Neural progenitor cell (in vitro differentiated cells): Measurements from ENCODE around the gene IFFO2. TPM values are rescaled to one million over a fixed set of nuclear protein-coding genes. Genes with fewer than 3 reads are reported as not detected.

Experiments
- DNase-seq: peaks from one replicate; pipeline ENCODE4 v3.0.0-alpha.2; 2016; ENCODE audit warnings: low spot score
- H2AFZ ChIP-seq: fragments of 200-600 bp; sonication (generic); replicated peaks from 2 replicates; pipeline ENCODE4 v1.6.1; 2016; ENCODE audit warnings: antibody characterized with exemption
- H3F3A ChIP-seq: fragments of 200-600 bp; sonication (generic); 2 replicates; pipeline ENCODE4 v1.6.1; 2016; ENCODE audit warnings: antibody characterized with exemption, low read depth
- H3K27ac ChIP-seq: fragments of 200-600 bp; sonication (generic); 2 replicates; pipeline ENCODE4 v1.5.1; 2016; ENCODE audit warnings: mild to moderate bottlenecking
- H3K27me3 ChIP-seq: fragments of 200-600 bp; sonication (generic); 2 replicates; pipeline ENCODE4 v1.6.1; 2016; ENCODE audit warnings: mild to moderate bottlenecking, moderate library complexity
- H3K36me3 ChIP-seq: fragments of 200-600 bp; sonication (generic); 2 replicates; pipeline ENCODE4 v1.5.1; 2016
- H3K4me1 ChIP-seq: fragments of 200-600 bp; sonication (generic); 2 replicates; pipeline ENCODE4 v1.6.1; 2016; ENCODE audit warnings: mixed run types
- H3K4me2 ChIP-seq: fragments of 200-600 bp; sonication (generic); 2 replicates; pipeline ENCODE4 v1.6.1; 2016
- H3K4me3 ChIP-seq: fragments of 200-600 bp; sonication (generic); 2 replicates; pipeline ENCODE4 v1.5.1; 2016
- H3K79me2 ChIP-seq: fragments of 200-600 bp; sonication (generic); 2 replicates; pipeline ENCODE4 v1.6.1; 2016; ENCODE audit warnings: low read depth
- H3K9ac ChIP-seq: fragments of 200-600 bp; sonication (generic); 2 replicates; pipeline ENCODE4 v1.6.1; 2016
- H3K9me3 ChIP-seq: fragments of 200-600 bp; sonication (generic); 2 replicates; pipeline ENCODE4 v1.5.1; 2016; ENCODE audit warnings: low read depth
- H4K20me1 ChIP-seq: fragments of 200-600 bp; sonication (generic); 2 replicates; pipeline ENCODE4 v1.6.1; 2016; ENCODE audit warnings: low read depth
- H3K27ac Mint-ChIP-seq: 3 replicates; pipeline ENCODE4 v1.8.0; 2021; ENCODE audit warnings: mixed read lengths
- H3K27me3 Mint-ChIP-seq: 2 replicates; pipeline ENCODE4 v1.8.0; 2022; ENCODE audit warnings: low read depth, mild to moderate bottlenecking, inconsistent platforms, moderate library complexity, mixed read lengths; ENCODE audit not compliant: insufficient read depth
- H3K36me3 Mint-ChIP-seq: 3 replicates; pipeline ENCODE4 v1.8.0; 2021; ENCODE audit warnings: mixed read lengths
- H3K4me1 Mint-ChIP-seq: 3 replicates; pipeline ENCODE4 v1.8.0; 2021; ENCODE audit warnings: mixed read lengths
- H3K4me3 Mint-ChIP-seq: 3 replicates; pipeline ENCODE4 v1.8.0; 2021; ENCODE audit warnings: mild to moderate bottlenecking, moderate library complexity, mixed read lengths
- H3K9me3 Mint-ChIP-seq: 3 replicates; pipeline ENCODE4 v1.8.0; 2020; ENCODE audit warnings: mixed read lengths
- CTCF ChIP-seq: fragments of 200-600 bp; sonication (generic); IDR thresholded peaks from 2 replicates; pipeline ENCODE4 v1.5.1; 2017; ENCODE audit warnings: antibody characterized with exemption, mild to moderate bottlenecking
- EZH2 ChIP-seq: fragments of 200-600 bp; sonication (generic); IDR thresholded peaks from 2 replicates; pipeline ENCODE4 v1.6.1; 2017; ENCODE audit warnings: antibody characterized with exemption, mild to moderate bottlenecking, moderate library complexity
- EZH2phosphoT487 ChIP-seq: fragments of 200-600 bp; sonication (generic); IDR thresholded peaks from 2 replicates; pipeline ENCODE4 v1.6.1; 2017; ENCODE audit warnings: antibody characterized with exemption
- total RNA-seq: library from RNA; depleted of rRNA; stranded (reverse); fragments of >200 nt; gene quantifications from 2 replicates; pipeline ENCODE4 v1.2.3, GENCODE V29; 2015; ENCODE audit warnings: low replicate concordance

The IFFO2 gene
- total RNA-seq, 1 donor from 2014 or later, result 0.65 TPM

- H3K27ac ChIP-seq, result no peak overlapping the region
- no peak overlapping the region for H3K4me3 ChIP-seq
- H3K4me2 ChIP-seq, result peak overlapping the region; percentile 52
These were observed 34.8 kb downstream of the IFFO2 start for GRCh38 chr1:18921516-18922251.

GRCh38 chr1:18920931-18921330, 35.5 kb downstream of the IFFO2 start:
- no peaks in the 10 kb centered on the region for H3K27me3 ChIP-seq
- H3F3A ChIP-seq, result no peaks in the 10 kb centered on the region
- peaks cover 2% of the 10 kb centered on the region for H3K27me3 Mint-ChIP-seq
- no peak overlapping the region for H3K27ac ChIP-seq
- peaks cover 2% of the 10 kb centered on the region for H3K36me3 Mint-ChIP-seq
- no peak overlapping the region for H3K4me3 Mint-ChIP-seq
- H4K20me1 ChIP-seq, result no peaks in the 10 kb centered on the region
- no peaks in the 10 kb centered on the region for H3K36me3 ChIP-seq
- H3K4me3 ChIP-seq, result no peak overlapping the region
- no peaks in the 10 kb centered on the region for H3K9me3 ChIP-seq
- no peak overlapping the region for H3K9ac ChIP-seq
- TF ChIP-seq EZH2phosphoT487 (no peak), CTCF (no peak), EZH2 (no peak)
- H3K79me2 ChIP-seq, result no peaks in the 10 kb centered on the region
- H3K27ac Mint-ChIP-seq, result no peak overlapping the region
- peaks cover 2% of the 10 kb centered on the region for H3K9me3 Mint-ChIP-seq
- no peak overlapping the region for H3K4me2 ChIP-seq
- DNase-seq, result no peak
- peaks cover 14% of the 10 kb centered on the region for H3K4me1 ChIP-seq
- no peak overlapping the region for H2AFZ ChIP-seq
- peaks cover 40% of the 10 kb centered on the region for H3K4me1 Mint-ChIP-seq

More at GRCh38 chr1:18921516-18922251, 34.8 kb downstream of the IFFO2 start:
- H3K4me1 Mint-ChIP-seq, result peaks cover 43% of the 10 kb centered on the region
- no peaks in the 10 kb centered on the region for H4K20me1 ChIP-seq
- H3K9ac ChIP-seq, result no peak overlapping the region
- peak overlapping the region; percentile 32 for H2AFZ ChIP-seq
- H3K36me3 ChIP-seq, result no peaks in the 10 kb centered on the region
- H3K79me2 ChIP-seq, result no peaks in the 10 kb centered on the region
- H3K27me3 ChIP-seq, result no peaks in the 10 kb centered on the region
- H3K27me3 Mint-ChIP-seq, result peaks cover 2% of the 10 kb centered on the region
- peaks cover 2% of the 10 kb centered on the region for H3K9me3 Mint-ChIP-seq
- H3F3A ChIP-seq, result no peaks in the 10 kb centered on the region
- no peak for TF ChIP-seq EZH2
- peaks cover 2% of the 10 kb centered on the region for H3K36me3 Mint-ChIP-seq
- DNase-seq, result no peak
- H3K4me3 Mint-ChIP-seq, result no peak overlapping the region
- H3K27ac Mint-ChIP-seq, result no peak overlapping the region
- H3K9me3 ChIP-seq, result no peaks in the 10 kb centered on the region
- peaks cover 14% of the 10 kb centered on the region for H3K4me1 ChIP-seq

GRCh38 chr1:18919956-18920355, 36.5 kb downstream of the IFFO2 start:
- Mint-ChIP-seq H3K36me3 (no peaks in the 10 kb centered on the region), H3K27me3 (peaks cover under 1% of the 10 kb centered on the region), H3K27ac (no peak overlapping the region), H3K9me3 (no peaks in the 10 kb centered on the region), H3K4me3 (no peak overlapping the region), H3K4me1 (peaks cover 34% of the 10 kb centered on the region)
- DNase-seq, result no peak
- H3F3A ChIP-seq, result no peaks in the 10 kb centered on the region
- peaks cover 14% of the 10 kb centered on the region for H3K4me1 ChIP-seq
- H4K20me1 ChIP-seq, result no peaks in the 10 kb centered on the region
- H3K9me3 ChIP-seq, result no peaks in the 10 kb centered on the region
- H3K27ac ChIP-seq, result no peak overlapping the region
- H3K27me3 ChIP-seq, result no peaks in the 10 kb centered on the region
- no peaks in the 10 kb centered on the region for H3K79me2 ChIP-seq
- TF ChIP-seq CTCF (no peak), EZH2 (no peak), EZH2phosphoT487 (no peak)
- no peak overlapping the region for H3K4me2 ChIP-seq
- H3K9ac ChIP-seq, result no peak overlapping the region
- no peak overlapping the region for H2AFZ ChIP-seq
- no peaks in the 10 kb centered on the region for H3K36me3 ChIP-seq
- no peak overlapping the region for H3K4me3 ChIP-seq

- Mint-ChIP-seq H3K27me3 (no peaks in the 10 kb centered on the region), H3K27ac (peak overlapping the region; percentile 29), H3K4me1 (peaks cover 32% of the 10 kb centered on the region), H3K36me3 (no peaks in the 10 kb centered on the region), H3K9me3 (no peaks in the 10 kb centered on the region), H3K4me3 (no peak overlapping the region)
- no peak for DNase-seq
- Histone ChIP-seq H3K27ac (no peak overlapping the region), H3F3A (no peaks in the 10 kb centered on the region), H3K4me2 (no peak overlapping the region), H3K27me3 (no peaks in the 10 kb centered on the region), H4K20me1 (no peaks in the 10 kb centered on the region), H3K9ac (no peak overlapping the region), H3K79me2 (no peaks in the 10 kb centered on the region), H2AFZ (no peak overlapping the region), H3K4me1 (peaks cover 14% of the 10 kb centered on the region), H3K4me3 (no peak overlapping the region), H3K9me3 (no peaks in the 10 kb centered on the region), H3K36me3 (no peaks in the 10 kb centered on the region)
- TF ChIP-seq EZH2 (no peak), CTCF (no peak), EZH2phosphoT487 (no peak)
These were observed 37.1 kb downstream of the IFFO2 start for GRCh38 chr1:18919197-18919905.
